ENCODE measurements around the gene ANKRD34C. TPM values are rescaled to one million over a fixed set of nuclear protein-coding genes. Genes with fewer than 3 reads are reported as not detected.

The ANKRD34C gene
- total and polyA plus RNA-seq, 4 experiments from 2014 or later: not detected

DNA sequence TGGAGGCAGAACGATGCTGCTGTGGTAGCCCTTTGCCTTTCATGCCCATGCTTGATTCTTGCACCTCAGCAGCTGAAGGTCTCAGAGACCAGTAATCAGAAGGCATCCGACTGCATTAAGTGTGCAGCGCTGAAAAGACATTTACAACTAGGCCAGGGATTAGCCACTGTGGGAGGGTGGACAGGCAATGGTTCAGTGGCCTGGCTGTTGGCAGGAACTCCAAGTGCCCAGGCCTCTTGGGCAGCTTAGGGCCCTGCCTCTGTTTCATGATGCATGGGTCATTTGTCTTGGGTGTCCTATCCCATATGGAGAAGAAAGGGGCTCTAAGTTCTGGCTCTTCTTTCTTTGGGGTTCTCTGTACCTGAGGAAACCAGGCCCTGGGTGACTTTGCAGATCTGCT is 39.8 kb downstream of the ANKRD34C start:
- H3K4me1 ChIP-seq (ENCODE audit: insufficient read depth, low read length): peaks cover 7% of the 10 kb centered on the region
- DNase-seq: no peak
- no peaks in the 10 kb centered on the region for H3K9me3 ChIP-seq (ENCODE audit: control insufficient read depth in 1 of 2, low read length in 2 of 2)
- Mint-ChIP-seq H3K9me3 (no peaks in the 10 kb centered on the region), H3K4me3 (no peak overlapping the region), H3K27me3 (no peaks in the 10 kb centered on the region), H3K36me3 (peaks cover 90 to 91% of the 10 kb centered on the region in 2 donors), H3K4me1 (peaks cover 8 to 24% (median 14%) of the 10 kb centered on the region in 4 donors), H3K27ac (peak overlapping the region in 1 of 7 donors; percentile 47)
- CTCF ChIA-PET (ENCODE audit: partially characterized antibody): no interaction called here
- no peak overlapping the region for H3K27ac ChIP-seq (ENCODE audit: low read depth, low read length)
- H3K36me3 ChIP-seq (ENCODE audit: insufficient read depth, low read length): peaks cover 58% of the 10 kb centered on the region
- POLR2A ChIA-PET (ENCODE audit: partially characterized antibody): no interaction called here
- no peaks in the 10 kb centered on the region for H3K27me3 ChIP-seq (ENCODE audit: insufficient read depth, low read length)
- intact Hi-C loops (cut with micrococcal nuclease): no loop called here
- no peak overlapping the region for H3K4me3 ChIP-seq (ENCODE audit: low read length in 2 of 2)

DNA sequence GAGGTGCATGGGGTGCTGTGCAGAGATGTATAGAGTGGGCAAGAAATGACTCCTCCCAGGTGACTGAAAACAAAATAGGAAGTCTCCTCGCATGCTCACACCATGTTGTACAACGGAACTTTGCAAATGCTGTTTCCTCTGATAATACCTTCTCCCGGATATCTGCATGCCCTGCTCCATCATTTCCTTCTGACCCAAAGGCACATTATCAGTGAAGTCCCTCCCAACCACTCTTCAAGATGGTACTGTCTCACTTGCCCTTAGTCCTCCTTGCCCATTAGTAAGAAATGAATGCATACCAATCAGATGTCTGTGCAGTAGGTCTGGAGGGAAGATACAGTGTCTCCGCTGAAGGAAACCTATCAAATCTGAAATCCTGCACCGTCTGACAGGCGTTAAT is 40.4 kb downstream of the ANKRD34C start:
- POLR2A ChIA-PET (ENCODE audit: partially characterized antibody): no interaction called here
- no peak overlapping the region for H3K27ac ChIP-seq (ENCODE audit: low read depth, low read length)
- intact Hi-C loops (cut with micrococcal nuclease): no loop called here
- CTCF ChIA-PET (ENCODE audit: partially characterized antibody): no interaction called here
- no peak overlapping the region for H3K4me3 ChIP-seq (ENCODE audit: low read length in 2 of 2)
- H3K36me3 Mint-ChIP-seq: peaks cover 88 to 91% of the 10 kb centered on the region in 2 donors
- no peak overlapping the region for H3K4me3 Mint-ChIP-seq
- no peak for DNase-seq
- H3K9me3 Mint-ChIP-seq: no peaks in the 10 kb centered on the region
- peak overlapping the region in 1 of 7 donors; percentile 71 for H3K27ac Mint-ChIP-seq
- peaks cover 7% of the 10 kb centered on the region for H3K4me1 ChIP-seq (ENCODE audit: insufficient read depth, low read length)
- no peaks in the 10 kb centered on the region for H3K27me3 Mint-ChIP-seq
- no peaks in the 10 kb centered on the region for H3K9me3 ChIP-seq (ENCODE audit: control insufficient read depth in 1 of 2, low read length in 2 of 2)
- peaks cover 2 to 17% (median 8%) of the 10 kb centered on the region in 4 donors for H3K4me1 Mint-ChIP-seq
- no peaks in the 10 kb centered on the region for H3K27me3 ChIP-seq (ENCODE audit: insufficient read depth, low read length)
- peaks cover 54% of the 10 kb centered on the region for H3K36me3 ChIP-seq (ENCODE audit: insufficient read depth, low read length)

DNA sequence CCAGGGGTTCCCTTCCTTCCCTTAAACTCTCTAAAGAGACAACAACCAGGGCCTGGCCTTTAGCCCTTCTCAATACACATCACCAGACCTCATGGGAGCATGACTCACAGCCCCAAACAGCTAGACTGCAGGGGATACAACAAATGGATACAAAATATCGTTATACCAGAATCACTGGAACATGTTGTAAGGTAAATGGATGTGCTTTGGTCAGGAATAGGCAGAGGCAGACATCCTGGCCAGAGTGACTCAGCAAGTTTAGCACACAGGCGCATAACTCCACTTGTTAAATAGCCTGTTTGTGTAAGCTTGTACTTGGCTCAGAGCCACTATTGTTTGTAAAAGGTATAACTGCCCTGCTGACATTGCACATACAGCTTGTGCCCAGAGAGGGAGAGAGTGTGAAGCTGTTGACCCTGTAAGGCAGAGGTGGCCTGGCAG is 46.7 kb downstream of the ANKRD34C start:
- no peak overlapping the region for H3K4me3 Mint-ChIP-seq
- H3K4me1 Mint-ChIP-seq: no peaks in the 10 kb centered on the region
- no peaks in the 10 kb centered on the region for H3K9me3 Mint-ChIP-seq
- H3K27me3 ChIP-seq (ENCODE audit: insufficient read depth, low read length): no peaks in the 10 kb centered on the region
- peaks cover 5% of the 10 kb centered on the region for H3K36me3 ChIP-seq (ENCODE audit: insufficient read depth, low read length)
- no peak overlapping the region for H3K4me3 ChIP-seq (ENCODE audit: low read length in 2 of 2)
- no peak for DNase-seq
- ChIA-PET POLR2A (ENCODE audit: partially characterized antibody) (no interaction called here), CTCF (ENCODE audit: partially characterized antibody) (no interaction called here)
- no peaks in the 10 kb centered on the region for H3K9me3 ChIP-seq (ENCODE audit: control insufficient read depth in 1 of 2, low read length in 2 of 2)
- no peaks in the 10 kb centered on the region for H3K27me3 Mint-ChIP-seq
- H3K27ac Mint-ChIP-seq: no peak overlapping the region
- H3K4me1 ChIP-seq (ENCODE audit: insufficient read depth, low read length): no peaks in the 10 kb centered on the region
- H3K36me3 Mint-ChIP-seq: peaks cover 40 to 48% of the 10 kb centered on the region in 2 donors
- no peak overlapping the region for H3K27ac ChIP-seq (ENCODE audit: low read depth, low read length)
- intact Hi-C loops (cut with micrococcal nuclease): no loop called here

Other genes starting within 250 kb of the ANKRD34C start
- not detected for gene RASGRF1, start 191.9 kb upstream of the ANKRD34C start, total RNA-seq
- gene RASGRF1, start 191.9 kb upstream of the ANKRD34C start, polyA plus RNA-seq: not detected
- gene TMED3, start 28.4 kb downstream of the ANKRD34C start, total RNA-seq: 10 to 100 TPM; 20.2 to 20.8 TPM
- gene TMED3, start 28.4 kb downstream of the ANKRD34C start, polyA plus RNA-seq: 10 to 100 TPM; 51.7 to 81.0 TPM
- gene MINAR1, start 149.6 kb downstream of the ANKRD34C start, total RNA-seq: under 1 TPM; 0.30 to 0.32 TPM
- under 1 TPM in 1 of 2 donors, not detected in 1; 0.07 TPM for gene MINAR1, start 149.6 kb downstream of the ANKRD34C start, polyA plus RNA-seq

Measured in CD4-positive, alpha-beta memory T cell (primary cell).